Measurements from ENCODE around the gene UBE2Q2.
"Not testable (repeated sequence)": the region's sequence is repeated elsewhere in the genome, so short reads cannot be mapped to it uniquely, and the experiment has no call there.

UBE2Q2 gene

DNA sequence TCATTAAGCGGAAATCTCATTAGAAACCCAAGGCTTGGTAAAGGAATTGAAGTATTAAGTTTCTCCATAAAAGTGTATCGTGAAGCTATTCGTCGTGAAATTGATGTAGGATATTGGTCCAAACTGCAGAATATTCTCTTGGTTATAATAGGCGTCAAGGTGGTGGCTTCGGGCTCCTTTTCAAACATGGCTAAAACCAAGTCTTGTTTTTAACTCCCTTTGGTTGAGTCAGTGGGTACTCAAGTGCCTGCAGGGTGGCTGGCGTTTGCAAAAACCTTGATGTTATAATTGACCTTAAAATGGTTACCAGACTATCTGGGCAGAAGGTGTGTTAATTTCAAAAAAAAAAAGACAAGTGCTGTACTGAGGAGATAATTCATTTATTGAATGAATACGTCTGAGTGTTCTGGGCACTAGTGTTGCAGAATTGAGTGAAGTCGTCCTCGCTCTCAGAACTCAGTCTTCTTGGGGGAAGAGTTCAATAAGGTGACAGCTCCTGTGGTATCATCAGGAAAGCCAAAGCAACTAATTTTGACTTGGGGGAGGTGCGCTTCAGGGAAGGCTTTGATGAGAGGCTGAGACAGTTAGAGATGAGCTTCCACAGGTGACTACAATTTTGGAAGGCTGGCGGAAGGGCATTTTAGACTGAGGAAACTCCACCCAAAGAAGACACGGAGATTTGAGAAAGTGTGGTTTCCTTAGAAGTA, 1.5 kb downstream of the UBE2Q2 start:
- peak overlapping the region; percentile 96; the same call in 1 of the 2 replicates for H2AFZ ChIP-seq (ENCODE audit: low read depth)
- no peaks in the 10 kb centered on the region for H3K27me3 ChIP-seq (ENCODE audit: insufficient read depth, low read depth)
- peaks cover 30% of the 10 kb centered on the region for H3K4me1 ChIP-seq (ENCODE audit: low read depth, poor library complexity, severe bottlenecking)
- peak overlapping the region; percentile 79; the same call in 1 of the 2 replicates for H3K27ac ChIP-seq
- H3K9ac ChIP-seq = peak overlapping the region; percentile 97; the same call in 1 of the 2 replicates
- H3K36me3 ChIP-seq (ENCODE audit: insufficient read depth) = no peaks in the 10 kb centered on the region
- H4K20me1 ChIP-seq (ENCODE audit: insufficient read depth) = peaks cover 9% of the 10 kb centered on the region; the same call in 1 of the 2 replicates
- H3K4me2 ChIP-seq = peak overlapping the region; percentile 87
- H3K4me3 ChIP-seq (IDR thresholded peaks at IDR 0.05; ENCODE audit: insufficient read depth, low read depth, low read length) = peak overlapping the region; percentile 62
- H3K79me2 ChIP-seq (ENCODE audit: insufficient read depth, low read depth) = peaks cover 57% of the 10 kb centered on the region
- TF ChIP-seq, protein P1, sequence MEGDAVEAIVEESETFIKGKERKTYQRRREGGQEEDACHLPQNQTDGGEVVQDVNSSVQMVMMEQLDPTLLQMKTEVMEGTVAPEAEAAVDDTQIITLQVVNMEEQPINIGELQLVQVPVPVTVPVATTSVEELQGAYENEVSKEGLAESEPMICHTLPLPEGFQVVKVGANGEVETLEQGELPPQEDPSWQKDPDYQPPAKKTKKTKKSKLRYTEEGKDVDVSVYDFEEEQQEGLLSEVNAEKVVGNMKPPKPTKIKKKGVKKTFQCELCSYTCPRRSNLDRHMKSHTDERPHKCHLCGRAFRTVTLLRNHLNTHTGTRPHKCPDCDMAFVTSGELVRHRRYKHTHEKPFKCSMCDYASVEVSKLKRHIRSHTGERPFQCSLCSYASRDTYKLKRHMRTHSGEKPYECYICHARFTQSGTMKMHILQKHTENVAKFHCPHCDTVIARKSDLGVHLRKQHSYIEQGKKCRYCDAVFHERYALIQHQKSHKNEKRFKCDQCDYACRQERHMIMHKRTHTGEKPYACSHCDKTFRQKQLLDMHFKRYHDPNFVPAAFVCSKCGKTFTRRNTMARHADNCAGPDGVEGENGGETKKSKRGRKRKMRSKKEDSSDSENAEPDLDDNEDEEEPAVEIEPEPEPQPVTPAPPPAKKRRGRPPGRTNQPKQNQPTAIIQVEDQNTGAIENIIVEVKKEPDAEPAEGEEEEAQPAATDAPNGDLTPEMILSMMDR (conservative IDR thresholded peaks at IDR 0.05; ENCODE audit: low read depth, low read length) = no peak

DNA sequence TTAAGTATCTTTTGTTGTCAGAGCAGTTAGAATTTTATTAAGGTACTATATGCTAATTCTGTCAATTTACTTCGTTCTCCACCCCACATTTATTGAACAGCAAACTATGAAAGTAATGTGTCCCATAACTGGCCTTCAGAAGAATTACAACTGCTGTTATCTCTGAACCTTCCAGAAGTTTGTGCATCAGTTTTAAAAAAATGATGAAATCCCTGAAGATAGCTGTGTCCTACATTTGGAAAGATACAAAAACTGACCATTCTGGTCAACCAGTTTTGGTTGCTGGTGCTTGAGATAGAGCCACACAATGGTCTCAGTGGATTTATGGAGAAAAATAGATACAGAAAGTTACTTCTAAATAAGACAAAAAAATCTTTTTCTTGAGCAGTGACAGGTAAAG, 5.9 kb downstream of the UBE2Q2 start:
- no peak overlapping the region for H3K4me3 ChIP-seq (IDR thresholded peaks at IDR 0.05; ENCODE audit: insufficient read depth, low read depth, low read length)
- no peak overlapping the region for H3K9ac ChIP-seq
- no peaks in the 10 kb centered on the region for H3K36me3 ChIP-seq (ENCODE audit: insufficient read depth)
- H3K27ac ChIP-seq = no peak overlapping the region
- no peak overlapping the region for H2AFZ ChIP-seq (ENCODE audit: low read depth)
- no peak overlapping the region for H3K4me2 ChIP-seq
- TF ChIP-seq, protein P1 (conservative IDR thresholded peaks at IDR 0.05; ENCODE audit: low read depth, low read length) = no peak
- H3K27me3 ChIP-seq (ENCODE audit: insufficient read depth, low read depth) = no peaks in the 10 kb centered on the region
- peaks cover 9% of the 10 kb centered on the region; the same call in 1 of the 2 replicates for H4K20me1 ChIP-seq (ENCODE audit: insufficient read depth)
- H3K79me2 ChIP-seq (ENCODE audit: insufficient read depth, low read depth) = peaks cover 93% of the 10 kb centered on the region
- H3K4me1 ChIP-seq (ENCODE audit: low read depth, poor library complexity, severe bottlenecking) = peaks cover 30% of the 10 kb centered on the region

DNA sequence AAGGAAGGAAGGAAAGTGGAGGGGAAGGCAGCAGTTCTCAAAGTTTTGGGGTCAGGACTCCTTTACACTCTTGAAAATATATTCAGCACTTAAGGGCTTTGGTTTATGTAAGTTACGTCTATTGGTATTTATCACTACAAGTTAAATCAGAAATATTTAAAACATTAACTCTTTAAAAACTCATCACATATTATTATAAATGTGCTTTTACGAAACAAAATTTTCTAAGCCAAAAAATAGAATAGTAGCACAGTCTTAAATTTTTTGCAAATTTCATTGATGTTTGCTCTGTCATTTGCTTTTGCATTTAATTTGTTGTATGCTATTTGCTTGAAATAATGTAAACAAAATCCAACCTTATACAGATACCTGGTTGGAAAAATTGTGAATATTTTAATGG, 7.5 kb downstream of the UBE2Q2 start:
- no peak overlapping the region for H3K27ac ChIP-seq
- TF ChIP-seq, protein P1 (conservative IDR thresholded peaks at IDR 0.05; ENCODE audit: low read depth, low read length) = no peak
- H3K9ac ChIP-seq = no peak overlapping the region
- H3K4me3 ChIP-seq (IDR thresholded peaks at IDR 0.05; ENCODE audit: insufficient read depth, low read depth, low read length) = no peak overlapping the region
- H2AFZ ChIP-seq (ENCODE audit: low read depth) = no peak overlapping the region
- H3K79me2 ChIP-seq (ENCODE audit: insufficient read depth, low read depth) = peaks cover 79% of the 10 kb centered on the region
- H3K4me2 ChIP-seq = no peak overlapping the region
- H3K27me3 ChIP-seq (ENCODE audit: insufficient read depth, low read depth) = no peaks in the 10 kb centered on the region
- peaks cover 18% of the 10 kb centered on the region for H3K4me1 ChIP-seq (ENCODE audit: low read depth, poor library complexity, severe bottlenecking)
- H4K20me1 ChIP-seq (ENCODE audit: insufficient read depth) = no peaks in the 10 kb centered on the region; the same call in 1 of the 2 replicates
- H3K36me3 ChIP-seq (ENCODE audit: insufficient read depth) = no peaks in the 10 kb centered on the region; the same call in 1 of the 2 replicates

DNA sequence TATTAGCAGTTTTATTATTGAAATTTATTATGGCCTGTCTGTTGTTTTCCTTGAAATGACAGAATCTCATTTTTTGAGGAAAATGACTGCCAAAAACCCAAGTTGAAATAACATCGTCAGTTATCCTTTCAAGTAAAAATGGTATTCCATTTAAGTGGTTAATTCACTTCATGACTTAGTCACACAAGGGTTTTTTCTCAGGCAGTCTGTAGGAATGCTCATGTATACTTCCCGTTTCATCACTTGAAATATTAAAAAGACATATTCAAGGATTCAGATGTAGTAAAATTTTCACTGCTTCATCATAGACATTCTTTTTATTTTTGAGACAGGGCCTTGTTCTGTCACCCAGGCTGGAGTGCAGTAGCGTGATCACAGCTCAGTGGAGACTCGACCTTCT, 8.3 kb downstream of the UBE2Q2 start:
- H3K79me2 ChIP-seq (ENCODE audit: insufficient read depth, low read depth) = peaks cover 71% of the 10 kb centered on the region

DNA sequence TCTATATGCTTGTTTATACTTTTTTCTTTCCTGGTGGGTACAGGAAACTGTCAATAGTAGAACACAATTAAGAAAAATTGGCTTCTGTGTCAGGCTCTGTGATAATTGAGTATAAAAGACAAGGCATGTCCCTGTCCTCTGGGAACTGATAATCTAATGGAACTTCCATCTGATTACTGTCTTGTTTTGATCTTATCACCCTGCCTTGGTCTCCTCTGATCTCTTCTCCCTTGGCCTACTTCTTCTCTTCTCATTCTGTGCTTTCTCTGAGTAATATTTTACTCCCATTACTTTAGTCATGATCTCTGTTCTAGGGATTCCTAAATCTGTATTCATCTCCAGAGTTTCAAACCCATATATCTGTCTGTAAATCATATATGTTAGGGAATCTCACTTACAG, 14.6 kb downstream of the UBE2Q2 start:
- H3K36me3 ChIP-seq (ENCODE audit: insufficient read depth) = no peaks in the 10 kb centered on the region; the same call in 1 of the 2 replicates
- H3K27me3 ChIP-seq (ENCODE audit: insufficient read depth, low read depth) = no peaks in the 10 kb centered on the region
- H3K4me1 ChIP-seq (ENCODE audit: low read depth, poor library complexity, severe bottlenecking) = peaks cover 12% of the 10 kb centered on the region
- no peak overlapping the region for H3K4me3 ChIP-seq (IDR thresholded peaks at IDR 0.05; ENCODE audit: insufficient read depth, low read depth, low read length)
- TF ChIP-seq, protein P1 (conservative IDR thresholded peaks at IDR 0.05; ENCODE audit: low read depth, low read length) = no peak
- no peak overlapping the region for H2AFZ ChIP-seq (ENCODE audit: low read depth)
- H3K79me2 ChIP-seq (ENCODE audit: insufficient read depth, low read depth) = peaks cover 10% of the 10 kb centered on the region; the same call in 1 of the 2 replicates
- no peaks in the 10 kb centered on the region for H4K20me1 ChIP-seq (ENCODE audit: insufficient read depth)
- H3K4me2 ChIP-seq = no peak overlapping the region
- H3K9ac ChIP-seq = no peak overlapping the region
- no peak overlapping the region for H3K27ac ChIP-seq

More for the DNA sequence above, 8.3 kb downstream of the UBE2Q2 start:
- not testable (repeated sequence) for H3K27ac ChIP-seq; H3K9ac ChIP-seq; H3K36me3 ChIP-seq (ENCODE audit: insufficient read depth); H3K4me3 ChIP-seq (IDR thresholded peaks at IDR 0.05; ENCODE audit: insufficient read depth, low read depth, low read length); H2AFZ ChIP-seq (ENCODE audit: low read depth); H3K4me2 ChIP-seq; H4K20me1 ChIP-seq (ENCODE audit: insufficient read depth); H3K27me3 ChIP-seq (ENCODE audit: insufficient read depth, low read depth)
- H3K4me1 ChIP-seq (ENCODE audit: low read depth, poor library complexity, severe bottlenecking) = peaks cover 11% of the 10 kb centered on the region
